ENCODE results near the gene RAB31. TPM values are rescaled to one million over a fixed set of nuclear protein-coding genes. Genes with fewer than 3 reads are reported as not detected.
"Not testable (repeated sequence)": the region's sequence is repeated elsewhere in the genome, so short reads cannot be mapped to it uniquely, and the experiment has no call there.

The RAB31 gene
- polyA plus RNA-seq, 2 of the 4 experiments (the other 2 are of a cell fraction): 16.9 to 46.3 TPM

- Histone ChIP-seq H3K4me3 (no peak overlapping the region), H3K27ac (peak overlapping the region in 1 of 2 experiments; percentile 38; a peak in 1 of 6 replicates), H3K4me1 (peaks cover 35% of the 10 kb centered on the region), H3K9me3 (no peaks in the 10 kb centered on the region), H3K4me2 (no peak overlapping the region)
- ChIA-PET CTCF (no interaction called here), POLR2A (no interaction called here)
- WGBS (ENCODE audit: missing lambda C conversion rate): 98% methylated on average over 5 of the region's 5 CpGs
- DNase-seq (ENCODE audit: low read depth in 1 of 2, low spot score in 1 of 2): no peak
- TF ChIP-seq JUN (IDR thresholded peaks at IDR 0.05) (no peak), JUNB (IDR thresholded peaks at IDR 0.05) (no peak), MAZ (IDR thresholded peaks at IDR 0.05; ENCODE audit: borderline replicate concordance, low read depth, low read length) (no peak), CBX2 (IDR thresholded peaks at IDR 0.05; ENCODE audit: borderline replicate concordance, low read depth) (no peak), ESRRA (IDR thresholded peaks at IDR 0.05; ENCODE audit: borderline replicate concordance, low read length) (no peak), EHMT2 (IDR thresholded peaks at IDR 0.05; ENCODE audit: low read depth) (no peak), RFX5 (IDR thresholded peaks at IDR 0.05) (no peak), SMC3 (IDR thresholded peaks at IDR 0.05) (no peak), HOXB13 (CRISPR knock-in tag; IDR thresholded peaks at IDR 0.05; ENCODE audit: low read depth) (no peak)
- ATAC-seq: no peak
- no peak for FAIRE-seq
Observed at GRCh38 chr18:9897129-9897528, 189.0 kb downstream of the RAB31 start.

DNA sequence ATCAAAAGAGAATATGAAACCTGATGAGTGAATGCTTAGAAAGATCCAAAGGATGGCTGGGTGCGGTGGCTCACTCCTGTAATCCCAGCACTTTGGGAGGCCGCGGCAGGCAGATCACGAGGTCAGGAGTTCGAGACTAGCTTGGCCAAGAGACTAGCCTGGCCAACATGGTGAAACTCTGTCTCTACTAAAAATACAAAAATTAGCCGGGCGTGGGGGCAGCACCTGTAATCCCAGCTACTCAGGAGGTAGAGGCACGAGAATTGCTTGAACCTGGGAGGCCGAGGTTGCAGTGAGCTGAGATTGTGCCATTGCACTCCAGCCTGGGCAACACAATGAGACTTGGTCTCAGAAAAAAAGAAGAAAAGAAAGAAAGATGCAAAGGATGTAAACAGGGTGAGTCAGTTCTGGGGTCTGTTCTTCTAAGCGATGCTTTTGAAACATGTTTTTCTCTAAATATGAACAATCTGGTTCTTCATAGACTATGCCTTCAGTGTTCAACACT lies 189.7 kb downstream of the RAB31 start:
- H3K27ac ChIP-seq: peak overlapping the region; percentile 65 to 72; a peak in 4 of 6 replicates
- H3K4me1 ChIP-seq: peaks cover 35% of the 10 kb centered on the region
- 95% methylated on average over 10 of the region's 10 CpGs for WGBS (ENCODE audit: missing lambda C conversion rate)
- CTCF ChIA-PET; H3K9me3 ChIP-seq; POLR2A ChIA-PET; H3K4me3 ChIP-seq; FAIRE-seq; ATAC-seq; DNase-seq (ENCODE audit: low read depth in 1 of 2, low spot score in 1 of 2); H3K4me2 ChIP-seq: not testable (repeated sequence)

- no peak for FAIRE-seq
- WGBS (ENCODE audit: missing lambda C conversion rate): 21% methylated on average over 11 of the region's 11 CpGs
- TF ChIP-seq, protein P1, sequence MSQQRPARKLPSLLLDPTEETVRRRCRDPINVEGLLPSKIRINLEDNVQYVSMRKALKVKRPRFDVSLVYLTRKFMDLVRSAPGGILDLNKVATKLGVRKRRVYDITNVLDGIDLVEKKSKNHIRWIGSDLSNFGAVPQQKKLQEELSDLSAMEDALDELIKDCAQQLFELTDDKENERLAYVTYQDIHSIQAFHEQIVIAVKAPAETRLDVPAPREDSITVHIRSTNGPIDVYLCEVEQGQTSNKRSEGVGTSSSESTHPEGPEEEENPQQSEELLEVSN (IDR thresholded peaks at IDR 0.05; ENCODE audit: borderline replicate concordance, low read depth): no peak
- 0 out of 2 replicates have a peak, but pooled peaks have one; percentile 23 for TF ChIP-seq MAX (IDR thresholded peaks at IDR 0.05)
- TF ChIP-seq, protein P2, sequence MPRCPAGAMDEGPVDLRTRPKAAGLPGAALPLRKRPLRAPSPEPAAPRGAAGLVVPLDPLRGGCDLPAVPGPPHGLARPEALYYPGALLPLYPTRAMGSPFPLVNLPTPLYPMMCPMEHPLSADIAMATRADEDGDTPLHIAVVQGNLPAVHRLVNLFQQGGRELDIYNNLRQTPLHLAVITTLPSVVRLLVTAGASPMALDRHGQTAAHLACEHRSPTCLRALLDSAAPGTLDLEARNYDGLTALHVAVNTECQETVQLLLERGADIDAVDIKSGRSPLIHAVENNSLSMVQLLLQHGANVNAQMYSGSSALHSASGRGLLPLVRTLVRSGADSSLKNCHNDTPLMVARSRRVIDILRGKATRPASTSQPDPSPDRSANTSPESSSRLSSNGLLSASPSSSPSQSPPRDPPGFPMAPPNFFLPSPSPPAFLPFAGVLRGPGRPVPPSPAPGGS (IDR thresholded peaks at IDR 0.05): no peak
- peak; percentile 81 for TF ChIP-seq GATA3 (IDR thresholded peaks at IDR 0.05; ENCODE audit: borderline replicate concordance)
- no peak for TF ChIP-seq FOSL2 (IDR thresholded peaks at IDR 0.05)
- TF ChIP-seq FOSL2 (CRISPR knock-in tag; IDR thresholded peaks at IDR 0.05): peak; percentile 68
- peak in 1 of 2 experiments; percentile 82 for DNase-seq (ENCODE audit: low read depth in 1 of 2, low spot score in 1 of 2)
- Histone ChIP-seq H3K4me2 (peak overlapping the region; percentile 75), H3K9me3 (no peaks in the 10 kb centered on the region), H3K4me3 (no peak overlapping the region), H3K27ac (peak overlapping the region; percentile 72 to 85), H3K4me1 (peaks cover 35% of the 10 kb centered on the region)
- CTCF ChIA-PET: interaction anchor here (0.6 kb wide), 1 partner anchor 302 kb away, joined by 4 read pairs; no protein-coding TSS in a partner anchor
- POLR2A ChIA-PET: interaction anchor here (0.9 to 1.2 kb wide), 2 partner anchors 15 to 22 kb away, joined by 6 read pairs; partner anchors contain the start of gene VAPA
- ATAC-seq: peak; percentile 73 to 92
Observed at GRCh38 chr18:9898792-9899549, 190.9 kb downstream of the RAB31 start.

DNA sequence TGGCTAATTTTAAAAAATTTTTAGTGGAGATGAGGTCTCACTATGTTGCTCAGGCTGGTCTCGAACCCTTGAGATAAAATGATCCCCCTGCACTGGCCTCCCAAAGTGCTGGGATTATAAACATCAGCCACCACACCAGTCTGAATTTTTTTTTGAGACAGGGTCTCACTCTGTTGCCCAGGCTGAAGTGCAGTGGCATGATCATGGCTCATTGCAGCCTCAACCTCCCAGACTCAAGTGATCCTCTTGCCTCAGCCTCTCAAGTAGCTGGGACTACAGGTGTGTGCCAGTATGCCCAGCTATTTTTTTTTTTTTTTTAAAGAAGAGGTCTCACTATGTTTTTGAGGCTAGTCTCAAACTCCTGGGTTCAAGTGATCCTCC lies 191.4 kb downstream of the RAB31 start:
- peak overlapping the region; percentile 75 for H3K4me2 ChIP-seq
- CTCF ChIA-PET: not testable (repeated sequence)

More for the DNA sequence above, 191.4 kb downstream of the RAB31 start:
- WGBS (ENCODE audit: missing lambda C conversion rate): 89% methylated on average over 1 of the region's 1 CpG
- H3K27ac ChIP-seq: peak overlapping the region; percentile 72 to 85
- ATAC-seq; H3K9me3 ChIP-seq; FAIRE-seq; DNase-seq (ENCODE audit: low read depth in 1 of 2, low spot score in 1 of 2); H3K4me3 ChIP-seq: not testable (repeated sequence)
- POLR2A ChIA-PET: interaction anchor here (0.9 to 1.2 kb wide), 2 partner anchors 14 to 22 kb away, joined by 6 read pairs; partner anchors contain the start of gene VAPA
- peaks cover 35% of the 10 kb centered on the region for H3K4me1 ChIP-seq

All from A549 (cell line).